NCI-H2029 (cell line): ENCODE results near the gene RASGEF1B.
"Not testable (repeated sequence)": the region's sequence is repeated elsewhere in the genome, so short reads cannot be mapped to it uniquely, and the experiment has no call there.

ENCODE experiments used
- DNase-seq: peaks from one replicate; lab custom pipeline; 2025; lab: John Stamatoyannopoulos, UW

RASGEF1B gene

GRCh38 chr4:81429031-81429430, 42.7 kb downstream of the RASGEF1B start:
- DNase-seq: no peak

DNA sequence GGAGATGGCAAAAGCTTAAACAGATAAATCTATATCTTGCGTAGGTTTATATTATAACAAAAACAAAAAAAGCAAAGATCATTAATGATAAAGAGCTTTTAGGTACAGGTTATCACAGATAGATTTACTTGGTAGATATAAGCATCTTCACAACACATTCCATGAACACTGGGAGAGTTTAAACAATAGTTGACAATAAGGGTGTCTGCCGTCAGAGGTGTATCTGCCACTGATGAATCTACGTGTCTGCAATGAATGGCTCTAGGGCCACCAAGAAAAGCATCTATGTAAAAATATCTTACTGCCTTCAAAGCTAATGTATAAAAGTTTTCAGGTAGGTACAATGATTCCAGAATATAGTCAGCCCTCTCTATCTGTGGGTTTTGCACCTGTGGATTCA, 43.7 kb downstream of the RASGEF1B start:
- DNase-seq: no peak

GRCh38 chr4:81427344-81427821, 44.3 kb downstream of the RASGEF1B start:
- no peak for DNase-seq

GRCh38 chr4:81426770-81427289, 44.9 kb downstream of the RASGEF1B start:
- no peak for DNase-seq

DNA sequence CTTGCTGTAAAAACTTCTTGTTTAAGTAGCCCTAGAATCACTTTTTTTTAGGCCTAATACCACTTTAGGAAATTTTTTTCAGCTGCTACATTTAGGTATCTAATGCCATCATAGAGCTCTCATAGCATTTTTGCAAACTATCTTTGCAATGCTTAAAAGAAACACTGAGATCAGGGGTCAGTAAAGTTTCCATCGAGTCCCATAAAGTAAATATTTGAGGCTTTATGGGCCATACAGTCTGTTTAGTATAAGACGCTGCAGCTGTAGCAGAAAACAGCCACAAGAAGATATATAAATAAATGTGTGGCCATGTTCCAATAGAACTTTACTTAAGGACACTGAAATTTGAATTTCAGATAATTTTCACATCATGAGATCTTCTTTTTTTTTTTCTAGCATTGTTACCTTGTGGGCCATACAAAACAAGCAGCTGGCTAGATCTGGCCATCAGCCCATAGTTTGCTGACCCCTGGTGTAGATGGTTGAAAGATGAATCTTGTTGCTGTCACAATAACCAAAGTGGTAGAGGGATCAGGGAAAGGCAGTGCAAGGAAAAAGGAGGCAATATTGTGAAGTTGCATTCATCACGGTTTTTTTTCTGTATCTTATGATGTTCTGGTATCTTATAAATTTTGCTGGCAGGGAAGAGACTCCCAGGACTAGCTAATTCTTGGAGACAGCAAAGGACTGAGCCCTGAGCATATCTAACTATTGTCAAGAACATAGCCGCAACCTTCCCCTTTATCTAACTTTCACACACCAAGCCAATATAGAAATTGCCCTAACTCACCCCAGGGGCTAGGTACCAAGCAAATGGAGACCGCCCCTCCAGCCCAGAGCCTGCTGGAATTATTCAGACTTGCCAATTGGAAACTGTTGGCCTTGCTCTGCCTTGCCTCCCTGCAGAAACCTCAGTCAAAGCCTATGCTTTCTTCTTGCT, 46.6 kb downstream of the RASGEF1B start:
- DNase-seq: no peak

- no peak for DNase-seq
Observed at GRCh38 chr4:81424336-81424735, 47.4 kb downstream of the RASGEF1B start.

DNA sequence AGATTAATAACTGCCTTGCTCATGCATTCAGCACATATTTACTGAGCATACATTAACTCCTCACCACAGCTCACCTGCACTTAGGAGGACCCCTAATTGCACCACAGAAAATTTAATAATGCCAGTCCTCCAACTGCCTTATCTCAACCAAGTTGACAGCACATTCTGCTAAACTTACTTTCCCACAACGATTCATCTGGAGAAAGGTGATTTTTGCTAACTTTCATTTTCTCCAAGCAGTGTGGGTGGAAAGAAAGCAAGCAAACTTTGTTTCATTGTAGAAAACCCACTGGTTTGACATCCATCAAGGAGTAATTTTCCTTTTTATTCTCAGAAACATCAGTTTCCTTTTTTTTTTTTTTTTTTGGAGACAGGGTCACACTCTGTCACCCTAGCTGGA, 49.1 kb downstream of the RASGEF1B start:
- DNase-seq: no peak

- peak; percentile 12 for DNase-seq
Observed at GRCh38 chr4:81421346-81422218, 50.1 kb downstream of the RASGEF1B start.

DNA sequence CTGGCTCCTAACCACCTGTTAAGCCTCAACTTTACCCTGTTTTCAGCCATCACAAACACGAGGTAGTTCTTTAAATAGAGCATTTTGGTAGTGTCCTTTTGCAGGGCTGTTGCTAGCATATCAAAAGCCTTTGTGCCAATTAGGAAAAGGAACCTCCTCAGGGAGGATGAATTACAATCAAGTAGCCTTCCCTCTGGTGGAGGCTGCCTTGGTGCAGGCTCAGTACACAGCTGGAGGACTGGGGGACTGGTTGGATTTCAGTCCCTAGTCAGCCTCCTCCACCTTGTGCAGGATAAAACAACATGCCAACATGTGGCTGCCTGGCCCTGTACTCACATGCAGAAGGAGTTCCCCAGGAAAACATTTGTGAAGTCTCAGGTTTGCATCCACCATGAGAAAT, 53.1 kb downstream of the RASGEF1B start:
- DNase-seq: no peak

DNA sequence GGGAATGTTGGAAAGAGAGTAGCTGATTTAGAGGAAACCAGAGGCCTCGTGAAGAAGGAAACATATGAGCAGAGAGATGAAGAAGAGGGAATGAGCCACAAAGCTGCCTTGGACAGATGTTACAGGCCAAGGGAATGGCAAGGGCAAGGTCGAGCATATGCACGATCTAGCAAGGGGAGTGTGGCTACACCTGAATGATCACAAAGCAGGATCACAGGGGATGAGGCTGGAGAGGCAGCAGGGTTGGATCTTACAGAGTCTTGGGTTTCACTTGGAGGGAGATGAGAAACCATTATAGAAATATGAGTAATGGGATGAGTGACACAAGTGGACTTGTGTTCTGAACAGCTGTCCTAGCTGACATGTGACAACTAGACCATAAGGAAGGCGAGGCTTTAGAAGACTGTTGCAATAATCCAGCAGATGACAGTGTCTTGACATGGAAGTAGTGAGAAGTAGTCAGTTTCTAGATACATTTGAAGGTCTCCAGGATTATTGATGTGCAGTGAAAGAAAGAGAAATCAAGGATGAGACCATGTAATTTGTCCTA, 58.7 kb downstream of the RASGEF1B start:
- DNase-seq: no peak

GRCh38 chr4:81410680-81411079, 61.0 kb downstream of the RASGEF1B start:
- DNase-seq: no peak

DNA sequence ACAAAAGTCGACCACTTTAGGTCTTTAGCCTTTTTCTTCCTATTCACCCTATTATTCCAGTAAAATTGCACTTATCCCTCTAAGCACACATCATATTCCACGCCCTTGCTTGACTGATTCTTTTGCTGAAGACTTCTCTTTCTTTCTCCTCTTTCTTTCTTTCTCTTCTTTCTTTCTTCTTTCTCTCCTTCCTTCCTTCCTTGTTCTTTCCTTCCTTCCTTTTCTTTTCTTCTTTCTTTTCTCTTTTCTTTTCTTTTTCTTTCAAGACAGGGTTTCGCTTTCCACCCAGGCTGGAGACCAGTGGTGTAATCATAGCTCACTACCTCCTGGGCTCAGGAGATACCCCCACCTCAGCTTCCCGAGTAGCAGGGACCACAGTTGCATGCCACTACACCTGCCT, 61.9 kb downstream of the RASGEF1B start:
- DNase-seq: no peak

GRCh38 chr4:81408341-81408740, 63.4 kb downstream of the RASGEF1B start:
- DNase-seq: no peak

DNA sequence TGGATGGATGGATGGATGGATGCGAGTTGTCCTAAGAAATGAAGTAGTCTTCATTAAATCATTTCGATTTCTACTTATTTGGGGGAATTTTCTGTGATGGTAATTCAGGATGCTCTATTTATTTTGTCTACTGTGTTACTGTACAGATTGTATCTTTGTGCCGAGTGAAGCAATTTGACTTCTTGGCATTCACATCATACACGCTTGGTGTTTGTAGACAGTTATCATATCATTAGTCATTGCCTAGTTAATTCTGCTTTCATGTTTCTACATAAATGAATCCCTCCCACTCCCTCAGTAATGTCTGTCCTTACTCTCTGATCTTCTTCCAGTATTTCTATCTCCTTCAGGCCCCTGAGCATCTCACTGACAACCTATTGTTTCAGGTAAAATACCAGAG, 64.0 kb downstream of the RASGEF1B start:
- DNase-seq: no peak

DNA sequence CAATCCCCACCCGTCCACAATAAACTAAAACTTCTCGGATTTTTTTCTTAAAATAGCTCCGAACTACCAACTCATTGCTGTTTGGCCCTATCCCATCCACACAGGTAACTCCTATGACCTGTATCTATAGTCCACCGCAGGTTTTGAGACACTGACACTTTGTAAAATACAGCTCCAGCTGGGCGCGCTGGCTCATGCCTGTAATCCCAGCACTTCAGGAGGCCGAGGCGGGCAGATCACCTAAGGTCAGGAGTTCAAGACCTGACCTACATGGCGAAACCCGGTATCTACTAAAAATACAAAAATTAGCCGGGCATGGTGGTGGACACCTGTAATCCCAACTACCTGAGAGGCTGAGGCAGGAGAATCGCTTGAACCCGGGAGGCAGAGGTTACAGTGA, 65.2 kb downstream of the RASGEF1B start:
- not testable (repeated sequence) for DNase-seq

GRCh38 chr4:81405900-81406401, 65.8 kb downstream of the RASGEF1B start:
- DNase-seq: peak; percentile 64

DNA sequence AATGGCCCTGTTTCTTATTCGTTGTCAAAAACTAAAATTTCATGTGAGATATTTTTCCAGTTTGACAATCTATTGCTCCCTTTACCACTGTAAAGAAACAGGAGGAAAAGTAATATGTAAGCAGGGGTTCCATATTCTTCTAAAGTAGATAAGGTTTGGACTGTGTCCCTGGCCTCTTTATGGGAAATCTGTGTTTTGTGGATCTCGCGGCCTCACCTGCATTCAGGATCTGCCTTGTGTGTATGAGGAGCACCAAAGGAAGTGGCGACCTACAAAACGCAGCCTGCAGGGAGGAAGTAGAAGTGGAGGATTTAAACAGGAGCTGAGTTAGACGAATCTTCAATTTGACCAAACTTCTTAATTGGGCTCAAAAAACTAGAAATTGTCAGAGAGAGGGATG, 67.0 kb downstream of the RASGEF1B start:
- DNase-seq: no peak

DNA sequence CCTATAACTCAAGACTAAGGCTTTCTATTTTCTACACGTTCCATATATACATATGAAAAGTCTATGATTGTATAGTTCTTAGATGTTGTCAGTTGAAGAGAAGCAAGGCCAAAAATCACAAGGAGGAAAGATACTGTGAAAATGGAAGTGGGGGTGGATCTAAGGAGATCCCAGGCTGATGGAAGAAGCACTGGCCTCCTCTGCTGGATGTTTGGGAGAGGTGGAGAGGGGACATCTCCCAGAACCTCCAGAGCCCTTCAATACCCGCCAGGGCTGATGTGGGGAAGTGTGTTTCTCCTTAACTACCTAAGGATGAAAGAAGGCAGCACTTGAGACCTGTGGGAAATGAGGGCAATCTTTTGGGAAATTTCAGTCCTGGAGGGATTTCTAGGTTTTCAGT, 67.4 kb downstream of the RASGEF1B start:
- no peak for DNase-seq

DNA sequence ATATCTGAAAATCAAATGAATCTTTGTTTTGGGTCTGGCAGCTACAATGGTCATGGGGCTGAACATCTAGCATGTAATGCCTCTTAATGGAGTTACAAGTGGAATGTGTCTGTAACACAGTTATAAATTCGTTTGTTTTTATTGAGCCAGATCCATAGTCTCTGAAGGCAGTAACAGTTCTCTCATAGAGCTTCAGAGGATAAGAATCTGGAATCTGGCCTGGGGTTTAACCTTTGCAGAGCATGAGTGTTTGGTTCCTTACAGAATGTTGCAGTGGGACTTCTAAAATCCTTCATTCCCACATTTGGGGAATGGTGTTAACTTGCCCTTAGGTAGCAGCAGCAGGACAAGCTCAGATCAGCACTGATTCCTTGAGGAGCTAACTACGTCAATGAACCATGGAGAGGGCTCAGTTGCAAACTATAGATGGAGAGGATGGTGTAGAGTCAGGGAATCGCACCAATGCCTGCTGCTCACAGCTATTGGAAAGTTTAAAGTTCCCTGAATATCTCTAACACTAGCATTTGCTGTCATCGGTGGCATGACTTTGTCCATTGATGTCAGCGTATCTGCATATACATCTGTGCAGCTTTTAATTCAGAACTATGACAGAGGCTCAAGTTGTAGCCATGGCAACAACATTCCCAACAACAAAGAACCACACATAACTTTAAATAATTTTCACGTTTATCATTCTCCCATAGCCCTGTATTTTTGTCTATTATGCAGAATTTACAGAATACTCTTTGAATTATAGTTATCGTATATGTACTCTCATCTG, 72.2 kb downstream of the RASGEF1B start:
- DNase-seq: no peak

DNA sequence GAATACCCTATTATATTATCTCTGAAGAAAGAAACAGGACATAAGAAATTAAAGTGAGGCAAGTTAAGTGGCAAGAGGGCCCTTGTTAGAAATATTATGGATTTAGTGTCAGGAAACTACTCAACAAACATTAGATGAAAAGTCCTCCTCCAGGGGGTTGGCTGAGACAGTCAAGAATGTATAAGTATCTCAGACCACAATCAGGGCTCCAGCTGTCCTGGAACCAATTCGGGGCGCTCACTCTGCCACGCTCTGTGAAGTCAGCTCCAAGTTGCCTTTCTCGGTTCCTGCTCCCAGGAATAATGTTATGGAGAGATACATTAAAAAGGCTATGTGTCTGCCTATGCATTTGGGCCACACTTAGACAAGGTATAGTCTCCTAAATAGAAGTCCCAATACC, 73.3 kb downstream of the RASGEF1B start:
- no peak for DNase-seq

DNA sequence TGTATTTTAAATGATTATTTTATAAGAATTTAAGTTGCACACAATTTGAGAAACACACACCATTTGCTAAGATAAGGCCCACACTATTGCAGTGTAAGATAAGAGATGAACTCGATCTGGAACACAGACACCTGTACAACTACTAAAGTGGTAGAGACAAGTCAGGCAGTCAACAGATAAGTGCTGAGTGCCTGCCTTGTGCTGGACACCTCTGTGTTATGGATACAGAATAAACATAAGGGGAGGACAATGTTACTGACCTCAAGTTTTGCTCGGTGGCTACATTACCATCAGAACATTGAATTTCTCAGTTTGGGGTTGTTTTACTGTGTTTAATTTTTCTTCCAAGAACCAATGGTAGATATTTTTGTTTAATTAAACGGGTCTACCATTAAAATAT, 74.1 kb downstream of the RASGEF1B start:
- no peak for DNase-seq
